ENCODE measurements around the gene IMPA2.

IMPA2 gene

DNA sequence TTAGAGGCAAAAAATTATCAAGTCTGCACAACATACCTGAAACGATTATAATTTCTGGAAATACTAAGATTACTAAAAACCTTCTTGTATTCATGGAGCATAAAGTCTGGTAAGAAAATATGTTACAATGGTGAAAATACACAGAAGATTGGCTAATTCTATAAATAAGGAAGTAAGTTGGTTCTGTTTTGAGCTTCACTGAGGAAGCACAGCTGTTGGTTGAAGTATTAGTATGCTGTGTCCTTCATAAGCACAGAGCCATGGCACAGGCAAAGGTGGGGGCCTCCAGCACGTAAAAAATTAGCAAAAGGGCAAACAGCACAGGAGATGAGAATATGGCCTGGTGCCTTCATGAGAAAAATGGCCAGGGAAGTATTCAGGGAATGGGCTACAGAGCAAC is 72.0 kb downstream of the IMPA2 start:
- Histone ChIP-seq H3K27me3 (ENCODE audit: control insufficient read depth, insufficient read depth, low read length) (no peaks in the 10 kb centered on the region), H3K9me3 (ENCODE audit: control insufficient read depth, low read length) (no peaks in the 10 kb centered on the region), H3K36me3 (ENCODE audit: control insufficient read depth, insufficient read depth, low read length) (no peaks in the 10 kb centered on the region), H3K4me3 (ENCODE audit: low read length) (no peak overlapping the region), H3K4me1 (ENCODE audit: control insufficient read depth, insufficient read depth, low read length) (no peaks in the 10 kb centered on the region), H3K9ac (ENCODE audit: low read length) (no peak overlapping the region)

- Histone ChIP-seq H3K9ac (ENCODE audit: low read length) (no peak overlapping the region), H3K36me3 (ENCODE audit: control insufficient read depth, insufficient read depth, low read length) (no peaks in the 10 kb centered on the region), H3K4me1 (ENCODE audit: control insufficient read depth, insufficient read depth, low read length) (no peaks in the 10 kb centered on the region), H3K9me3 (ENCODE audit: control insufficient read depth, low read length) (no peaks in the 10 kb centered on the region), H3K4me3 (ENCODE audit: low read length) (no peak overlapping the region), H3K27me3 (ENCODE audit: control insufficient read depth, insufficient read depth, low read length) (no peaks in the 10 kb centered on the region)
These were observed 75.0 kb downstream of the IMPA2 start for GRCh38 chr18:12056034-12056883.

DNA sequence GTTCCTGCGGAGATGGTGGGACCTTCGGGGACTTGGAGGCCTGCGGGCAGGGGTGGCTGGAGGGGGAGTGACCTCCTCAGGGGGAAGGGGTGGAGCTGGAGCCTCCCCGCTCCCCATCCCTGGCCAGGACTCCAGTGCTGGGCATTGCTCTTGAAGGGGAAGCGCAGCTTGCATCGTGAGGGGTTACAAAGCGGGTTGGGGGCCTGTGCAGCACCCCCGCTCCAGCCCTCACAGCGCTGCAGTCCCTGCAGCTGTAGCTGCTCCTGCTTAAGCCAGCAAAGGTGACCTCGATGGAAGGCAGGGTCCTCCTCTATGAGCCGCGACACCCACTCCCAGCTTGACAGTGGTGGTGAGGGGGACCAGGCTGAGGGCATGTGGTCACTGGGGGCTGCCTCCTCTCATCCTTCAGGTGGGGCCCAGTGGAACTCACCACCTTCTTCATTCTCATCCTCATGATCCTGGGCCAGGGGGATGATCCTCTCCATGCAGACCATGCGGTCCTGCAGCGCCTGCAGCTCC is 75.6 kb downstream of the IMPA2 start:
- H3K4me1 ChIP-seq (ENCODE audit: control insufficient read depth, insufficient read depth, low read length), result no peaks in the 10 kb centered on the region
- H3K36me3 ChIP-seq (ENCODE audit: control insufficient read depth, insufficient read depth, low read length), result no peaks in the 10 kb centered on the region
- no peak overlapping the region for H3K9ac ChIP-seq (ENCODE audit: low read length)
- H3K27me3 ChIP-seq (ENCODE audit: control insufficient read depth, insufficient read depth, low read length), result no peaks in the 10 kb centered on the region
- no peaks in the 10 kb centered on the region for H3K9me3 ChIP-seq (ENCODE audit: control insufficient read depth, low read length)
- H3K4me3 ChIP-seq (ENCODE audit: low read length), result no peak overlapping the region

- Histone ChIP-seq H3K4me3 (ENCODE audit: low read length) (no peak overlapping the region), H3K36me3 (ENCODE audit: control insufficient read depth, insufficient read depth, low read length) (no peaks in the 10 kb centered on the region), H3K27me3 (ENCODE audit: control insufficient read depth, insufficient read depth, low read length) (no peaks in the 10 kb centered on the region), H3K9ac (ENCODE audit: low read length) (no peak overlapping the region), H3K4me1 (ENCODE audit: control insufficient read depth, insufficient read depth, low read length) (no peaks in the 10 kb centered on the region), H3K9me3 (ENCODE audit: control insufficient read depth, low read length) (no peaks in the 10 kb centered on the region)
These were observed 76.2 kb downstream of the IMPA2 start for GRCh38 chr18:12057419-12058039.

DNA sequence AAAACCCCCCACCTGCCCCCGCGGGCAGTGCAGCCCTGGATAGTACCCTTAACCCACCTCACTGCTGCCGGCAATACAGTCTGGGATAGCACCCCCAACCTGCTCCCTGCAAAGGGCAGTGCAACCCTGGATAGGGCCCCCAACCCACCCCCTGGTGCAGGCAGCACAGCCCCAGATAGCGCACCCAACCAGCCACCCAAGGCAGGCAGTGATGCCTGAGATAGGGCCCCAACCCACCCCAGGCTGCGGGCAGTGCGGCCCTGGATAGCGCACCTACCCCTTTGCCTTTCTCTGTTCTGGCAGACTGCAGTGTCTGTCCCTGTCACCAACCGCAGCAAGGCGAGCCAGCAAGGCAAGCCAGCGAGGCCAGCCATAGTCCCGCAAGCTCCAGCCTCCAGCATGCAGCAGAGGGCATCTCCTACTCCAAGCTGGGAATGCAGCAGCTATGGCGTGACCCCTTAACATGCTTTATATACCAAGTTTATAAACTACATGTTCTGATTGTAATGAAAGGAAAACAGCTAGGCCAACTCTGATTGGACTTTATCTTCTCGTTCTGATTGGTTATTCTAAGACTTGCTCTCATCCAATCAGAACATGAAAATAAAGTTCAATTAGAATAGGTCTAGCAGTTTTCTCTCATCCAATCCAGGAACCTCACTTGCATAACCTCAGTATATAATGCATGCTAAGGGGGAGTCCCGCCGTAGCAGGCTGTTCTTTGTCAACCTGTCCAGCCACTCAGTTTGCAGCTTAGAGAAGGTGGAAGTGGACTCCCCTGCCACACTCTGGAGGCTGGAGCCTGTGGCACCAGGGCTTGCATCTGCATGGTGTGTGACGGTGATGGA is 78.3 kb downstream of the IMPA2 start:
- H3K36me3 ChIP-seq (ENCODE audit: control insufficient read depth, insufficient read depth, low read length), result no peaks in the 10 kb centered on the region
- no peak overlapping the region for H3K4me3 ChIP-seq (ENCODE audit: low read length)
- H3K9me3 ChIP-seq (ENCODE audit: control insufficient read depth, low read length), result no peaks in the 10 kb centered on the region
- H3K4me1 ChIP-seq (ENCODE audit: control insufficient read depth, insufficient read depth, low read length), result no peaks in the 10 kb centered on the region
- H3K27me3 ChIP-seq (ENCODE audit: control insufficient read depth, insufficient read depth, low read length), result no peaks in the 10 kb centered on the region
- H3K9ac ChIP-seq (ENCODE audit: low read length), result no peak overlapping the region

- H3K9ac ChIP-seq (ENCODE audit: low read length), result no peak overlapping the region
- H3K4me3 ChIP-seq (ENCODE audit: low read length), result no peak overlapping the region
- H3K27me3 ChIP-seq (ENCODE audit: control insufficient read depth, insufficient read depth, low read length), result no peaks in the 10 kb centered on the region
- H3K9me3 ChIP-seq (ENCODE audit: control insufficient read depth, low read length), result no peaks in the 10 kb centered on the region
- no peaks in the 10 kb centered on the region for H3K36me3 ChIP-seq (ENCODE audit: control insufficient read depth, insufficient read depth, low read length)
- no peaks in the 10 kb centered on the region for H3K4me1 ChIP-seq (ENCODE audit: control insufficient read depth, insufficient read depth, low read length)
These were observed 79.0 kb downstream of the IMPA2 start for GRCh38 chr18:12060182-12060870.

GRCh38 chr18:12061685-12062084 is 80.4 kb downstream of the IMPA2 start:
- Histone ChIP-seq H3K9me3 (ENCODE audit: control insufficient read depth, low read length) (no peaks in the 10 kb centered on the region), H3K9ac (ENCODE audit: low read length) (no peak overlapping the region), H3K4me3 (ENCODE audit: low read length) (no peak overlapping the region), H3K36me3 (ENCODE audit: control insufficient read depth, insufficient read depth, low read length) (no peaks in the 10 kb centered on the region), H3K27me3 (ENCODE audit: control insufficient read depth, insufficient read depth, low read length) (no peaks in the 10 kb centered on the region), H3K4me1 (ENCODE audit: control insufficient read depth, insufficient read depth, low read length) (no peaks in the 10 kb centered on the region)

GRCh38 chr18:12062974-12063373 is 81.7 kb downstream of the IMPA2 start:
- H3K9me3 ChIP-seq (ENCODE audit: control insufficient read depth, low read length), result no peaks in the 10 kb centered on the region
- no peaks in the 10 kb centered on the region for H3K36me3 ChIP-seq (ENCODE audit: control insufficient read depth, insufficient read depth, low read length)
- no peak overlapping the region for H3K9ac ChIP-seq (ENCODE audit: low read length)
- H3K27me3 ChIP-seq (ENCODE audit: control insufficient read depth, insufficient read depth, low read length), result no peaks in the 10 kb centered on the region
- H3K4me3 ChIP-seq (ENCODE audit: low read length), result no peak overlapping the region
- H3K4me1 ChIP-seq (ENCODE audit: control insufficient read depth, insufficient read depth, low read length), result no peaks in the 10 kb centered on the region

- Histone ChIP-seq H3K9me3 (ENCODE audit: control insufficient read depth, low read length) (no peaks in the 10 kb centered on the region), H3K4me1 (ENCODE audit: control insufficient read depth, insufficient read depth, low read length) (no peaks in the 10 kb centered on the region), H3K27me3 (ENCODE audit: control insufficient read depth, insufficient read depth, low read length) (no peaks in the 10 kb centered on the region), H3K36me3 (ENCODE audit: control insufficient read depth, insufficient read depth, low read length) (no peaks in the 10 kb centered on the region), H3K4me3 (ENCODE audit: low read length) (no peak overlapping the region), H3K9ac (ENCODE audit: low read length) (no peak overlapping the region)
These were observed 82.9 kb downstream of the IMPA2 start for GRCh38 chr18:12064086-12064763.

- no peak overlapping the region for H3K4me3 ChIP-seq (ENCODE audit: low read length)
- H3K4me1 ChIP-seq (ENCODE audit: control insufficient read depth, insufficient read depth, low read length), result no peaks in the 10 kb centered on the region
- H3K9me3 ChIP-seq (ENCODE audit: control insufficient read depth, low read length), result no peaks in the 10 kb centered on the region
- no peak overlapping the region for H3K9ac ChIP-seq (ENCODE audit: low read length)
- H3K36me3 ChIP-seq (ENCODE audit: control insufficient read depth, insufficient read depth, low read length), result no peaks in the 10 kb centered on the region
- H3K27me3 ChIP-seq (ENCODE audit: control insufficient read depth, insufficient read depth, low read length), result no peaks in the 10 kb centered on the region
These were observed 84.1 kb downstream of the IMPA2 start for GRCh38 chr18:12065397-12065796.

DNA sequence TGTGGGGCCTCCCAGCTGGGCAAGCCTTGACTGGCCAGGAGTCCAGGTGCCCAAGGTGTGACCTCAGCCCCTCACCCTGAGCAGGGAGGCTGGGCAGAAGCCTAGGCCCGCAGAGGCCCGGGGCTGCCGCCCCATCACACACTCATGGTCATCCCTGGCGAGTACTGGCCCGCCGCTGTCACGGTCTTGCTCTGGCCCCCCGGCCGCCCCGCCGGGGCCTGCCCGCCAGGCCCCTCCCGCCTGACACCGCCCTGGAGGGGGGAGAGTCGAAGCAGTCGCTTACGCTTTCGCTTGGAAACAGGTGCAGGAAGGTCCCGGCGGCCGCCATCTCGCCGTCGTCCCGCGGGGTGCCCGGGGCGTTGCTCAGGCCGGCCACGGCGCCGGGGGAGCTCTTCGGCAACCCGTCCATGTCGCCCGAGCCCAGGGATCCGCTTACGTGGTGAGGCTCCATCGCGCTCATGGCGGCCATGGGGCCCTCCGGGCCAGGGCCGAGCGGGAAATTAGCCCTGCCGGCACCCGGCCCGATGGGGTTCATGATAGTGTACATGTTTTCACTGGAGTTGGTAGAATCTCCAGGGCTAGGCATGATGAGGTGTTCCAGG is 85.7 kb downstream of the IMPA2 start:
- H3K9ac ChIP-seq (ENCODE audit: low read length), result no peak overlapping the region
- H3K4me1 ChIP-seq (ENCODE audit: control insufficient read depth, insufficient read depth, low read length), result no peaks in the 10 kb centered on the region
- H3K4me3 ChIP-seq (ENCODE audit: low read length), result no peak overlapping the region
- no peaks in the 10 kb centered on the region for H3K36me3 ChIP-seq (ENCODE audit: control insufficient read depth, insufficient read depth, low read length)
- no peaks in the 10 kb centered on the region for H3K27me3 ChIP-seq (ENCODE audit: control insufficient read depth, insufficient read depth, low read length)
- H3K9me3 ChIP-seq (ENCODE audit: control insufficient read depth, low read length), result no peaks in the 10 kb centered on the region
